Posterior vena cava (tissue), 2 donors: Measurements from ENCODE around the gene FOXN3. TPM values are rescaled to one million over a fixed set of nuclear protein-coding genes. Genes with fewer than 3 reads are reported as not detected.

Experiments used
- DNase-seq: peaks from one replicate; pipeline ENCODE4 v3.0.0-alpha.2; 2020; ENCODE audit warnings: low spot score
- intact Hi-C, 2 donors: fragments of 100-400 bp; cut with DNase I; formaldehyde crosslinking; loops; one replicate each; pipeline versions ENCODE4 v1.14.1 to v1.14.2; 2022 to 2023
- total RNA-seq, 2 donors: library from RNA; stranded (reverse); fragmentation: NEBNext Ultra II Directional; extraction: Animal tissue kit (Norgen Biotek cat#: 25700); gene quantifications; one replicate each; pipeline ENCODE4 v1.2.1, GENCODE V29; 2021
- donor health status: DM: yes; HTN: yes; CAD: no.
- donor health status: DM: yes; HTN: yes; CAD: no.

The FOXN3 gene
- total RNA-seq, 2 donors from 2014 or later: 138 to 142 TPM

DNA sequence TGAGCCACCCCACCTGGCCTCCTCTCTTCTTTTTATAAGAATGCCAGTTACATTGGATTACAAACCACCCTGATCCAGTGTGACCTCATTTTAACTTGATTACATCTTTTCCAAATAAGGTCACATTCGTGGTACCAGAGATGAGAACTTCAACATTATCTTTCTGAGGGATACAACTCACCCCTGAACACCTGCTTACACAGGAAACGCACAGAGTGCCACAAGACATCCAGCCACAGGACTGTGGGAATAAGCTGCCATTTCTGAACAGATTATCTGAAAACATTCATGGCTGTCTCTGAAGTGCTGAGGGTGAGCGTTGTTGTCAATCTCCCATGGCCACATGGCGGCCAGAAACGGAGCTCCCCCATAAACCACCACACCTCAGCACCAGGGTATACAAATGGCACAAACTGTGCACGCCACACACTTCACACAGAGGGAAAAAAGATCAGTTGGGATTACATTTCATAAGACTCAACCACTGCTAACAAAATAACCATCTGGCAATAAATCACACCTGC is 23.7 kb downstream of the FOXN3 start:
- DNase-seq: no peak
- intact Hi-C loops: no loop called here

DNA sequence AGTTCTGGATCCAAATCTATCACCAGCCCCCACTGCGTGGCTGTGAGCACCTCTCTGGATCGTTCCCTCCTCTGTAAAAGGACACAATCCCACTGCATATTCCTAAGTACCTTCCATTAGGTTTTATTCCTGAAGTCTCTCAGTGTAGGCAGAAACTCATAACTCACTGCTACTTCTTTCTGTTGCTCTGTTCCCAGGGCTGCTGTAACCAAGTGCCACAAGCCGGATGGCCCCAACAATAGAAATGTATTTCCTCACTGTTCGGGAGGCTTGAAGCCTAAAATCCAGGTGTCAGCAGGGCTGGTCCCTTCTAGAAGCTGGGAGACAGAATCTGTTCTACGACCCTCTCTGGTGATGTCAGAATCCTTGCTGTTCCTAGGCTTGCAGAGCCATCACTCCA is 24.9 kb downstream of the FOXN3 start:
- intact Hi-C loops: no loop called here
- DNase-seq: no peak

DNA sequence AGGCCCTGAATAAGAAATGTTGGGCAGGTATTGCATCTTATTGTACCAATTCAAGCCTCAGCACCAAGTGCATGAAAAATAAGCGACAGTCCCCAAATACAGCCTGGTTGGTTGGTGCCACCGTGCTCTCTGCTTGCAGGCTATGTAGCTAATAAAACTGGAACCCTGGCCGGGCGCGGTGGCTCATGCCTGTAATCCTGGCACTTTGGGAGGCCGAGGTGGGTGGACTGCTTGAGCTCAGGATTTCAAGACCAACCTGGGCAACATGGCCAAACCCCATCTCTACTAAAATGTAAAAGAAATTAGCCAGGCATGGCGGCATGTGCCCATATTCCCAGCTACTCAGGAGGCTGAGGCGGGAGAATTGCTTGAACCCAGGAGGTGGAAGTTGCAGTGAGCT is 25.5 kb downstream of the FOXN3 start:
- intact Hi-C loops: no loop called here
- no peak for DNase-seq

- no peak for DNase-seq
- intact Hi-C loops: no loop called here
These were observed 25.9 kb downstream of the FOXN3 start for GRCh38 chr14:89391123-89391522.

GRCh38 chr14:89388853-89389252 is 28.2 kb downstream of the FOXN3 start:
- no peak for DNase-seq

DNA sequence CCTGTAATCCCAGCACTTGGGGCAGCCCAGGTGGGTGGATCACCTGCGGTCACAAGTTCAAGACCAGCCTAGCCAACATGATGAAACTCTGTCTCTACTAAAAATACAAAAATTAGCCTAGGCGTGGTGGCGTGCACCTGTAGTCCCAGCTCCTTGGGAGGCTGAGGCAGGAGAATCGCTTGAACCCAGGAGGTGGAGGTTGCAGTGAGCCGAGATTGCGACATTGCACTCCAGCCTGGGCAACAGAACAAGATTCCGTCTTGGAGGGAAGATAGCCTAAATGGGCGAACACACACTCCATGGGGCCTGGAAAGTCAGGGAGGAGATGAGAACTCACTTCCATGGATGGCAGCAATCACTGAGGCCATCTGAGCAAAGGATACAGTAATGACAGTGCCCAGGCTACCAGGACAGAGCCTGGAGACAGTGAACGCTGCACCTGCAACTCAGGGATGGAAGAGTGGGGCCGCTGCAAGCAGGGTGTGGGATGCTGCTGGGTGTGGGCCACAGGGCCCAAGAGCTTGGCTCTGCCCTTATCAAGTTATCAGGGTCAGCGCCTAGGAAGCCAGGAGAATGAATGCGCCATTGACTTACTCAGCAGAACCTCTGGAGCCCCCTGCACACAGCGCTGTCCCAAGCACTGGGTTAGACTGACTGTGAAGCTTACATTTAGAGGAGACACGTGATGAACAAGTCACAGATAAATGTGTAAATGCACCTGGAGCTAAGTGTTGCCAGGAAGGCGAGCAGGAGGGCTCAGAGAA is 28.9 kb downstream of the FOXN3 start:
- intact Hi-C loops: no loop called here
- DNase-seq: no peak

More at GRCh38 chr14:89388853-89389252, 28.2 kb downstream of the FOXN3 start:
- intact Hi-C loops: no loop called here

DNA sequence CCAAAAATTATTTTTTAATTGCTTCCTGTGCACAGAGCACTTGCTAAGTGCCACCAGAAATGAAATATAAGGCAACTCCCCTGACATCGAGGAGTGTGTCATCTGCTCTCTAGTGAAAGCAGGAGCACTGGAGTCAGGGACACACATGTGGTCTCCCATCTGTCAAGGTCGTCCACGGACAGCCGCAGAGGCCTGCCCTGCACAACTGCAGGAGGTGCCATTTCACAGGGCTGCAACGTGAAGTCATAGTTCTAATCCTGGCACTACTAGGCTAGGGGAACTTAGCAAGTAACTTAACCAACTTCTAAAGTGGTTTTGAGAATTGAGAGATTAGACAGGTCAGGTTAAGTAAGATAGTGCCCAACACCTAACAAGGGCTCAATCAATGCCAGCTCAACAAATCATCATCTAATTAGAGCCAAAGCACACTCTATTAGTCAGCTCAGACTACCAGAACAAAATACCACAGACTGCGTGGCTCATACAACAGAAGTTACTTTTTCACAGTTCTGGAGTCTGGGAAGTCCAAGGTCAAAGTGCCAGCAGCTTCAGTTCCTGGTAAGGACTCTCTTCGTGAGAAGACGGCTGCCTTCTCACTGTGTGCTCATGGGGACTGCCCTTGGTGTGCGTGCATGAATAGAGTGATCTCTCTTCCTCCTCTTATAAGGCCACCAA is 30.7 kb downstream of the FOXN3 start:
- DNase-seq: no peak
- intact Hi-C loops: no loop called here

DNA sequence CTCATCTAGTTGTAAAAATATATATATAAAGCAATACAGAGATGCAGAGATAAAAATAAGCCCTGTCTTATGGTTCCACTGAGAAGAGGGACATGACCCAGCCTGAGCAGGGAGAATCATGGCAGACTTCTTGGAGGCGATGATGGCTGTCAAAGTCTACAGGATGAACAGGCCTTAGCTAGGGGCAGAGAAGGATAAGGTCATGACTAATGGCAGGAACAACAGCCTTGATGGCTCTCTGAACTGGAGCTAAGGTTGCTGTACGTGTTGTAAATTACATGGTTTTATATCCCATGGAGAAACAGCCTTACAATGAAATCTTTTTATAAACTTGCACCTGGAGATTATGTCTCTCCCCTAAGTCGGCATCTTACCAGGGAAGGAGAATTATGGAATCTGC is 32.4 kb downstream of the FOXN3 start:
- intact Hi-C loops: no loop called here
- no peak for DNase-seq

- no peak for DNase-seq
- intact Hi-C loops: no loop called here
These were observed 33.0 kb downstream of the FOXN3 start for GRCh38 chr14:89384023-89384422.

GRCh38 chr14:89382901-89383845 is 33.9 kb downstream of the FOXN3 start:
- intact Hi-C loops: no loop called here

GRCh38 chr14:89382487-89382886 is 34.5 kb downstream of the FOXN3 start:
- no peak for DNase-seq
- intact Hi-C loops: no loop called here

More at GRCh38 chr14:89382901-89383845, 33.9 kb downstream of the FOXN3 start:
- no peak for DNase-seq

DNA sequence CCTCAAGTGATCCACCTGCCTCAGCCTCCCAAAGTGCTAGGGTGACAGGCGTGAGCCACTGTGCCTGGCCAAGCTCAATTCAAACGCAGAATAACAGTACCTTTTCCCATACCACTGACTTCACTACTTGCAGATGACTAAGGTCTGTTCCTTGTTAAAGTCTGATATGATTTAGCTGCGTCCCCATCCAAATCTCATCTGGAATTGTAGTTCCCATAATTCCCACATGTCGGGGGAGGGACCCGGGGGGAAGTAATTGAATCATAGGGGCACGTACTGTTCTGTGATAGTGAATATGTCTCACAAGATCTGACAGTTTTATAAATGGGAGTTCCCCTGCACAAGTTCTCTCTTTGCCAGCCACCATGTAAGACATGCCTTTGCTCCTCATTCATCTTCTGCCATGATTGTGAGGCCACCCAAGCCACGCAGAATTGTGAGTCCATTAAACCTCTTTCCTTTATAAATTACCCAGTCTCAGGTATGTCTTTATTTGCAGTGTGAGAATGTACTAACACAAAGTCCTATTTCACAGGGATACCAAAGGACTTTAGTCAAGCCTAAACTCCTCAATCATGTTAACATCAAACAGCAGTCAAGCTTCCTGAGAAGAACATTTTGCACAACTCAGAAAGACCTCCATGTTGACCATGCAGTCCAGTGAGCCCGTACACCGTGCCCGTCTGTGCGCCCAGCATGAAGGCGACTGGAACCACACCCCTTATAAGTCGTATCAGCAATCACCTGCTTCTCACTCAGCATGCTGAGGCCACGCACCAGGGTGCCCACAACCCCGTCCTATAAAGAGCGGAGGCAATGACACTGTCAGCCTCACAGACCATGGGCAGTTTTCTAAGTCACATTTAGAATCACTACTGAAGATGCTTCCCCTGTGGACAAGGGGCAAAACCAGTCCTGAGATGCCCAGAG is 36.9 kb downstream of the FOXN3 start:
- no peak for DNase-seq
- intact Hi-C loops: no loop called here

- intact Hi-C loops: no loop called here
- DNase-seq: no peak
These were observed 38.0 kb downstream of the FOXN3 start for GRCh38 chr14:89379006-89379405.

- intact Hi-C loops: no loop called here
- DNase-seq: no peak
These were observed 38.9 kb downstream of the FOXN3 start for GRCh38 chr14:89378119-89378518.

GRCh38 chr14:89377544-89377943 is 39.5 kb downstream of the FOXN3 start:
- DNase-seq: no peak
- intact Hi-C loops: no loop called here

- intact Hi-C loops: no loop called here
- DNase-seq: no peak
These were observed 42.1 kb downstream of the FOXN3 start for GRCh38 chr14:89374908-89375307.

DNA sequence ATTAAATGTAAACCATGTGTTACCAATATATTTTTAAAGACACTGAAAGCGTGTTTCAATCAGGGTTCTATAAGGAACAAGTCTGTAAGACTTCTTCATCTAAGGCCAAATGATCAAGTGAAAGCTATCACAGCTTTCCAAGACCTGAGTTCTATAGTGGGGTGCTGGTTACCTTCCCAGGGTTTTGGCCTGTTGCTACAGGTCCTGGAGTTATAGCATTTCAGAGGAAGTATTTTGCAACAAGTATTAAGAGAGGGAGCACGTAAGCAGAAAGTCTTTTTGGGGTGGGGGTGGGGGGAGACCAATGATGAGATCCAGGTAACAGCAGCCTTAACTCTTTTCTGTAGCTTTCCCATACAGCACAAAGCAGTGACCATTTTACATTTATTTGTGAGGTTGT is 43.8 kb downstream of the FOXN3 start:
- intact Hi-C loops: no loop called here
- DNase-seq: no peak

DNA sequence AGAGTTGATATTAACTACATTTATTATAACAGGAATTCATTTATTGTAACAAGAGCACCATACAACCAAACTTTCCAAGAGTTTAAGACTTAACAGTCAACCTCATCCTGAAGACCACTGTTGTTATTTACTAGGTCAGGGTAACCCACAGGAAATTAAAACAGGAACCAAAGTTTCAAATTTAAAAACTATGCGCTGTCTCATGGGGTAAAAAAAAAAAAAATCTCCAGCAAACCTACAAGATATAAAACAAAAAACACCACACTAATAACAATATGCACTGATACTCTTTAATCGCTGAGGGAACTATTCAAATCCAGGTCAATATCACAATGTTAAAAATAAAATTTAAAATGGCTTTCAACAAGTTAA is 44.5 kb downstream of the FOXN3 start:
- intact Hi-C loops: no loop called here

More for the DNA sequence above, 44.5 kb downstream of the FOXN3 start:
- DNase-seq: no peak
